Activated CD8-positive, alpha-beta memory T cell treated with anti-CD3 and anti-CD28 coated beads, Interleukin-2, amount 50 U/mL, for 4 hours (primary cell): Measurements from ENCODE around the gene CACNA1E.

Experiments used
- DNase-seq: peaks from one replicate; pipeline ENCODE4 v3.0.0-alpha.2; 2020

The CACNA1E gene

DNA sequence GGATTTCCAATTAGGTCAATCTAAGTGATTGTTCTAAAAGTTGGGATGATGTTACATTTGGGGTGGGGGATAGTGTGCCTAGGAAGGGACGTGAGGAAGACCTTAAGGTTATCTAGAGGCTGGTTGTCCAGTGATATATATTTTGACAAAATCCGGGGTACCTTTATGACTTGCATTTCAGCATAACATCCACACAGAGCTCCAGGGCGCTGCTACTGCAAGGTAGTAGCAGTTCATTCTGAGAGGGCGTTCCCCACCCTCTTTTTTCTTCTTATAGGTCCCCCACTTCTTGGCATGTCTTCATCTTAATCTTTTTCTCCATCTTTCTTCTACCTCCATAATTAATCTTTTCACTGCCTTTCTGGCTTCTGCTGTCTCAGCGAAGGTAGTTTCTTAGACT, 161.9 kb downstream of the CACNA1E start:
- DNase-seq = no peak

DNA sequence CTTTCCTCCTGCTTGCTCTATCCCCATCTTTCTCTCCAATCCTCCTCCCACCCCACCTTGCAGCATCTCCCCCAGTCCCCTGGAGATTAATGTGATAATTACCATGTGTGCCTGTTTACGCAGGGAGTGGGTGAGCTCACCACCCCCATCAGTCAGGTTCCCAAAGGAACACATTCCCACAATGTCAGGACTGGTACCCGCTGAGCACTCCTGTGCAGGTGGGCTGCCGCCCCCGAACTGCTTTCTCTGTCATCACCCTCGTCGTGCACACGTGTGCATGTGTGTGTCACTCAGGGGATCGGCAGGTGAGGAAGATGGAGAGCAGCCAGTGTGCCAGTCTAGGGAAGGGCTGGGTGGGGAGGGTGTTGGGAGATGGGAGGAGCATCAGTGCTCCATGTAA, 163.4 kb downstream of the CACNA1E start:
- no peak for DNase-seq

DNA sequence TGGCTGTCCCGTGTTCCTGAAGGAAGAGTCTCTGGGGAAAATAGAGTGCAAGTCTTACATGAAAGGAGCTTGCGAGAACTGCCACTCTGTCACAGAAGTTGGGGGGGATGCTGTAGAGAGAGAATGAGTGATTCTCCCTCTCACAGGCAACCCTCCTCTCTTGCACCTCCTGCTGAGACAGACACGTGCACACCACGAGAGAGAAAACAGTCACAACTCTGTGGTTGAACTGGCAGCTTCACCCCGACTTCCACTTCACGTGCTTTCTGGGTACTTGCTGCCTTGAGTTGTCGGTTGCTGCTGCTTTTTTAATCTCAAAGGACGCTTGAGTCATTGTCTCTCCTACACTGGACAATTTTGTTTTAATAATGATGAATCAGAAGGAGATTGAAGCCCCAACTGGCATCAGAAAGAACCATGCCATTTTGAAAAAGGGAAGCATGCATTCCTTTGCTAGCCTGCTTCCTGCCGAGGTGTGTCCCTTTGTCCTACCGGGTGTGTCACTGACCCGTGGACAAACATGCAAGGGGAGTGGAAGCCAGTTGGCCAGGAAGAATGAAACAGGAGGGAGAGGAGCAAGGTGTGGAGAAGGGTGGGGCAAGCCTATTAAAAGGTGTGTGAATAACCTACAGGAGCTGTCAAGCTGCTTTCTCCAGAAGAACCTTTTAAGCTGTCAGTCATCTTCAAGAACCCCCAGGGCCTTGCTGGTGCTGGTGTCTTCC, 164.2 kb downstream of the CACNA1E start:
- DNase-seq = no peak

DNA sequence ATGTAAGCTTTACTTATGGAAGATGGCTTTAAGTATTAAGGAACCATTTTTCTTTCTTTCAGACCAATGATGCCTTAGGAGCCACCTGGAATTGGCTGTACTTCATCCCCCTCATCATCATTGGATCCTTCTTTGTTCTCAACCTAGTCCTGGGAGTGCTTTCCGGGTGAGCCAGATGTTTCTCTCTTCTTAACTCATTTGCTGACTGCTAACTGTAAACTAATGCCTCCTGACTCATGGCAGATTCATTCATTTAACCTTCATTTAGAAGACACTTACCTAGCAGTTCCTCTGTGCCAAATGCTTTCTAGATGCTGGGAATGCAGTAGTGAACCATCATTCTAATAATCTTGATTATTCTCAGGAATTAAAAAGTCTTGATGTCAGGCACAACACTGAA, 168.0 kb downstream of the CACNA1E start:
- no peak for DNase-seq

DNA sequence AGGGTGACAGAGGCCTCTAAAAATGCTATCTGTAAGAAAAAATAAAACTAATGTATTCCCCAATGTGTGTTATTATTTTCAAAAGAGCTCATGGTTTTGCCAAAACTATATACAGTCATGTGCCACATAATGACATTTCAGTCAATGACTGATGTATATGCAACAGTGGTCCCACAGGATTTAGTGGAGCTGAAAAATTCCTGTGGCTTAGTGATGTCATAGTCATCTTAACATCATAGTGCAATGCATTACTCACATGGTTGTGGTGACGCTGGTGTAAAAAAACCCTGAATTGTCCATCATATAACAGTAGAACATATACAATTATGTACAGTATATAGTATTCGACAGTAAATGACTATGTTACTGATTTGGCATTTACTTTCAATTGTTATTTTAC, 172.4 kb downstream of the CACNA1E start:
- no peak for DNase-seq

DNA sequence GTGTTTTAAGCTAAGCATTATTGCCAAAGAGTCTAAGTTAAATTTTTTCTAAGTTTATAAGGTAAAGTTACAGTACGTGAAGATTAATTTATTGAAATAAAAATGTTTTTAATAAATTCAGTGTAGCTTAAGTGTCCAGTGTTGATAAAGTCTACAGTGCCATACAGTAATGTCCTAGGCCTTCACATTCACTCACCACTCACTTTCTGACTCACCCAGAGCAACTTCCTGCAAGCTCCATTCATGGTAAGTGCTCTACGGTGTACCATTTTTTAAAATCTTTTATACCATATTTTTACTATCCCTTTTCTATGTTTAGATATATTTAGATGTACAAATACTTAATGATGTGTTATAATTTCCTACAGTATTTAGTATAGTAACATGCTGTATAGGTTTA, 173.2 kb downstream of the CACNA1E start:
- DNase-seq = no peak

DNA sequence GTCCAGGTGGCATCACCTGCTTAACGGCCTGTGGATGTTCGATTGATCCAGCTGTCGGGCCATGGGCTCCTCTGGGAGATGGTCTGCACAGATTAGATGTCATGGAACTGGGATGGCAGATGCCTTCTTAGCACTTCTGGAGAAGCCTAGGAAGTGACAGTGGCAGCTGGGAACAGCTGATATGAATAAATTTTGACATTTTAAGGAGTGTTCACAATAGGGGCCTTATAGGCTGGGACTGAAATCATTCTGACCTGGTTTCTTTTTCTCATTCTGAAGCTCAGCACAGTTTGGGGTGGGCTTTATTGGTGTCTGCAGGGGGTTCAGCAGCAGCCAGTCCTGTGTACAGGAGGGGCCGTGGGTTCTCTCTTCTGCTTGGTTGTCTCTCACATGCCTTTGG, 175.3 kb downstream of the CACNA1E start:
- no peak for DNase-seq

DNA sequence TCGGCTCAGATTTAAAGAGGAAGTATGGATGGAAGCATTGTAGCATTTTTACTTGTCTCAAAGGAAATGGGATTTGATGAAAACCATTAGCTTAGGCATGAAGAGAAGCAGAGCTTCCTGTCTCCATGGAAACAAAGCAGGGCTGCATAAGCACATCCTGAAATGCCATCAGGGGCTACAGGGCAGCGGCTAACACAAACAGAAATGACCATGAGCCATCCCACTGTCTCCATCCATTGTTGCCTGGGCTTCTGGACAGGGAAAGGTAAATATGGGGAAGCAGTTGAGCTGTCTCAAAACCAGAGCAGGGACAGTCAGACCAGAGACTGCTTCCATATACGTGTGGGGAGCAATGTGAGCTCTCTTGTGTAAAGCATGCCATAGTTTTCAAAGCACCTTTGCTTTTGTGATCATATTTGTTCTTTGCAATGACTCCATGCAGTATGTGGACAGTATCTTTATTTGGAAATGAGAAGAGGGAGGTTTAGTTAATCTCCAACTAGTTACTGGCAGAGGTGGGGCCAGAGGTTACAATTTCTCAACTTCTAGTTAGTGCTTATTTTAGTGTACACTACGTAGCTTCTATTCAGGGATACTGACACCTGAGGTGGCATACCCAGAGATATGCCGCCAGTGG, 176.1 kb downstream of the CACNA1E start:
- no peak for DNase-seq

DNA sequence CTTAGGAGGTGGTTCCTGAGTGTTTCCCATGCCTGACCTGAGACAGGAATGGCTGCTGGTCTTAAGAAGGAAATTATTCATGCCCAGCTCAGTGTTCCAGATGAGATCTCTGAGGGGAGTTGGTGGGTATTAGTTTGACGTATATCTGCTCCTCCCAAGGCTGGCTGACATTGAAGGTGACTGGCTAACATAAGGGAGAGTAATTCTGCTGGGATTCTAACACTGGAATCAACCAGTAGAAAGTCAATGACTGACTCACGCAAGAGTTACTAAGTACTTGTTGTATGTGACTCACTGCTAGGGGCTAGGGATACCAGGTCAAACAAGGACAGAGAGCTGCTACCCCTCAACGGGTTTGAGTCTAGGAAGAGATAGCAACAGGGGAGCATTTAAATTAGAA, 177.3 kb downstream of the CACNA1E start:
- no peak for DNase-seq

DNA sequence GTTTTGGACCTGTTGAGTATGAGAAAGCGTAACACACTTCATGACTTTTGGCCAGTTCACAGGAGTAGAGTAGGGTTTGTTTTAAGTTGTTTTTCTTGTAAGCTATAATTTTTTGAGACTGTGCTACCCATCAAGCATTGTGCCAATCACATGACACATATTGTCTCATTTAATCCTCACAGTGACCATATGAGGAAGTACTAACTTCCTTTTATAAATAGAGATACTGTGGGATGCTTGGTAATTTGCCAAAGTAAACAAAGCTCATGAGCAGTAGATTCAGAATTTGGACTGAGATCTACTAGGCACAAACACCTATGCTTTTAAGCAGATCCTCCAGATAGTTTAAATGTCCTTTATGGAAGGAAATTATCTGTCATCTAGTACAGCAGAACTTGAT, 178.3 kb downstream of the CACNA1E start:
- DNase-seq = no peak

DNA sequence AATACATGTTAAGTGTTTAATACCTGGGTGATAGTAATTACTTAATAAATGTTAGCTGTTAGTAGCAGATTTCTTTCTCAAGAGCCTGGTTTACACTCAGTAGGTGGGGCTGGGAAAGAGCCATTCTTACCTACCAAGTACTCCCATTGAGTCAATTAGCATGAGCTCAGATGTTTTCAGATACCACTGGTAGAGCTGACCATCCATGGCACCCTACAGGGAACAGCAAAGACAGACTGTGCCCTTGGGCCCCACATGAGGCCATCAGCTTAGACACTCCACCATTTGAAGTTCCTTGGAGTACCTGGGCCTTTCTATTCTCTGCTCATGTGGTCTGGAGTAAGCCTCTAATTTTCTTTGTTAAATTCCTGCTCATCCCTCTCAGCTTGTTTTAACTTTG, 179.3 kb downstream of the CACNA1E start:
- no peak for DNase-seq

DNA sequence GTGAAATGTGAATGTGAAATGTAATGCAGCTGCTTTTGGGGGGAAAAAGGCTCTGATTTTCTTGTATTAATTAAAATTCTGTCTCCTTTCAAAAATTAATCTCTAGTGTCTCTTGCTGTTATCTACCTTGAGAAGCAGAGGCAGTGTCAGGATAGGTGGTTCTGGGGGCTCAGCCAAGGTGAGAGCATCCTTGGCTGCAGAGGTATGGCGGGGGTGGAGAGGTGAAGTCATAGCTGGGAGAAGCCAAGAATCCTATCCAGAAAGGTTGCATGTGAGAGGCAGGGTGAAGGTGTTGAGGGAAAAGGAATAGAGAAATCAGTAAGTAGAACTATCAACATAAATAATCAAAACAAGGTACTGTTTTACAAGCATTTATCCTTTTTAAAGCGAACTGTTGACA, 181.2 kb downstream of the CACNA1E start:
- no peak for DNase-seq

DNA sequence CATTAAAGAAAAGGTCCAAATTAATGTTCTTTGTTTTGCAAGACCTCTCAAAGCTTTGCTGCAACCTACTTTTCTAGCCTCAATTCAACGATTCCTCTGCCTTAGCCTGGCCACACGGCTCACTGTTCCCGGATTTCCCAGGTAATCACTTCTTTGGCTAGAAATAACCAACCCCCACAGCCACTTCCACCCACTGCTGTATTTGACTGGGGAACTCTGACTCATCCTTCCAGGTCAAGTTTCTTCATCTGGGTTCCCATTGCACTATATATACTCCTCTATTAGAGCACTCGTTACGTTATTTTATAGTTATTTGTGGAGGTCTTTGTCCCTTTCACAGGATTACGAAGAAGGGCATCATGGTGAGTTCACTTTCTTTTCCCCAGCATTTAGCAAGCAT, 185.9 kb downstream of the CACNA1E start:
- no peak for DNase-seq

DNA sequence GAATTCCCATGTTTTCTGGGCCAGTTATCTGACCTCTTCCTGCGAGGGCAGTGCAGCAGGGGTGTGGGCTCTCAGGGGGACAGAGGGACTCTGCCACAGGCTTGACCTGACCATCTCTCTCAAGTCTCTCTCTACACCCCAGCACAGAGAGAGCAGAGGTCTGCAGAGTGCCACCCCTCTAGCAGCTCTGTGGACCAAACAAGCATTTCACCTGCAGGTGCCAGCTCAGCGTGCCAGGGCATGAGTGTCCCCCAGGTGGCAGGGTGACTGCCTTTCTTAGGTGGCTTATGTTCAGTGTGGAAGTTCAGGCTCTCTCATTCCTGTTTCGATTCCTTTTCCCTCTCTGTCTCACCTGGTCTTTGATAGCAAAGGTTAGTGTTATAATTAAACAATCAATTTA, 191.3 kb downstream of the CACNA1E start:
- DNase-seq = no peak

DNA sequence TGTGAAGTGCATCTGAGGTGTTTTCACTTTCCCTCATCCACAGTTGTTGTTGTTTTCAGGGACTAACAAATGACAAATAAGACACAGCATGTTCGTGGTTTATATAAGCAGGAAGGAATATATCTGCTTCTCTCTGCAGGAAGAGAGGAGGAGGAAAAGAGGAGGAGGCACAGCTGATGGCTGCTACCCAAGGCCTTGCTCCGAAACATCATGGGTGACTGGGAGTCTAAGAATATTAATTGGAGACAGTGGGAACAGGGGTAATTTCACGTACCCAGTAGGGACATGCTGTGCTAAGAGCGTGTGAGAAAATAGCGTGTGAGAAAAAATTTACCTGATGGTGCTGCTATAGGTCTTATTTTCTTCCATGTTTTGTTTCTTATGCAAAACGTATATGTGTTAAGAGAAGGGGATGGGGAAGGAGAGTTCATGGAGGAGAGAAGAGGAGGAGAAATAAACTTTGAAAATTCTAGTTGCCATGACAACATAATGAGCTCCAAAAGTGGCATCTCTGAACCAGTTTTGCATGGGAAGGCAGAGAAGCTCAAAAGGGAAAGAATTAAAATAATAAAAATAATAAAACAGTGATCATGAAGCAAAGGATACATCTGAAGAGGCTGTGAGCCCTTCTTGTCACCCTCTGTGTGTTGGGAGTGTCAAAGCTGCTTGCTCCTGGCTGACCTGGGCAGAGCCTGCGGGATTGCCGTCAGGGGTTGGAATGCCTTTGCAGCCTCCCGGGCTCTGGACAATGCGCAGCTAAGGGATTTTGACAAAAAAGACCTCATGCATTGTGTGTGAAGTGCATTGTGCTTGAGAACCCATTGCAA, 192.0 kb downstream of the CACNA1E start:
- no peak for DNase-seq

DNA sequence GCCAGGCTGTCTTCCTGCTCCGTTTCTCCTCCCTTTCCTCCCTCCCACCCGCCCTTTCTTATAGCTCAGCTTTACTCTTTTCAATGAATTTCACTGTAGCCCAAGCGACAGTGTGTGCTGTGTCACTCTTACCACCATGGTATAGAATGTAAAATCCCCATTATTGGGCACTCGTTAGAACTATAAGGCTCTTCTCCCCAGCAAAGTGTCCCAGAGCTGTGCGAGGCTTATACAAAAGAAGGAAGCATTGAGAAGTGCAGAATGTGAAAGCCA, 192.5 kb downstream of the CACNA1E start:
- no peak for DNase-seq

DNA sequence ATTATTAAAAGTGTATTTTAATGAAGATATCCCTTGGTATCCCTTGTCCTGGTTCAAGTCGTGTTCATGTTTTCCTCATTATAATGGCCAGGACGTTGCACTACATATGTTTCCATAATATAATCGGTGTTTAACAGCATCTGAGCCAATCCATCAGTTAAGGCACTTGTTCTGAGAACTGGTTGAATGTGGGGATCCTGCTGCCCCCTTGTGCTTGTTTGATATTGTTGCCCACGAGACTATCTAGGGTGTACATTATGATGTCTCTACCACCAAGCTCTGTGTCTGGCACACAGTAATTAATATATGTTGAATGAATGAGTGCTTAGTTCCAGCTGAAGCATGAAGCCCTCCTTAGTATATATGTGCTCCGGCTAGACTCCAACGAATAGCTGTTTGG, 193.0 kb downstream of the CACNA1E start:
- no peak for DNase-seq

DNA sequence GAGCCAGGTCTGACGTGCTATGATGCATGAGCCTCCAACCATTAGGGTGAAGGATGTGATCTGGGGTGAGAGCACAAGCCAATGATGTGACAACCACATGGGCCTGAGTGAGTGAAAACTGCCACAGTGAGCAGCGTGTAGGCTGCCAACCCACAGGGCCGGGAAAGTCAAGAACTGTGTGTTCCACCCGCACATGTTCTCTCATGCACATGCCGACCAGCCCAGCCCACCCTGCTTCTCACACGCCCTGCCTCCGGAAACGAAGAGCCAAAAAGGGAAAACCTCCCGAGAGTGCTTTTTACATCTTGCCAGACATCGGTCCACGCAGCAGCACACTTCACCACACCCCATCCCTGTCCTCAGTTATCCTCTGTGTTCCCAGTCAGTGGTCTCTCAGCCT, 197.0 kb downstream of the CACNA1E start:
- DNase-seq = no peak

DNA sequence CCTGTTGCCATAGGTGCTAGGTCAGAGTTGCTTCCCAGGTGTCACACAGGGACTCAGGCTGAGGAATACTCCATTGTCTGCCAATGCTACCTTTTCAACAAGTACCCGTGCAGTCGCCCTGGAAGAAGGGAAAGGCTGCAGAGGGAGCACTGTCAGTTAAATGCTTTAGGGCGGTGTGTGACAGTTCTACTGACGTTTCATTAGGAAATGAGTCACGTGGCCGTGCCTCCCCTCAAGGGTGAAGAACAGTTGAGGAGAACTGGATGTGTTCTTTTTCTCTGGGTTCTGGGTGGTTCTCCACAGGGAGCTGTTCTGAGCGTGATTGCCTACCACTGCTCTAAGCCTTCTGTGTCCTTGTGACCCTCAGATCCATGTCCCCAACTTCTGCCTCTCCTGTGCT, 197.6 kb downstream of the CACNA1E start:
- no peak for DNase-seq

DNA sequence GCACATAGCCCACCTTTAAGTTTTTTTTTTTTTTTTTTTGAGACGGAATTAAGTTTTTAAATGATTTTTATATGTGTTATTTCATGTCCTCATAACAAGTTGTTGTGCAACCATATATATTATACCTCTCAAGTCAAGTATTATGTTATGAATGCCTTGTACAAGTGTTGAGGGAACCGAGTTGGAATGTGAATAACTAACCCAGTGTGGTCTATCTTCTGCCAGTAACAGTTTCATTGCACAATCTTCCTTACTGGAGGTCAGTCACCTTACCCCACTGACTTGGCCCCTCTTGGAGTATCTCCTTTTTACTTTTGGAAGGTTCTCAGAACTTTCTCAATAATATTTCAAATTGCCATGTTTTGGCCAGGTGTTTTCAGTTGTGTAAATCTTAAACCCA, 201.9 kb downstream of the CACNA1E start:
- DNase-seq = no peak

DNA sequence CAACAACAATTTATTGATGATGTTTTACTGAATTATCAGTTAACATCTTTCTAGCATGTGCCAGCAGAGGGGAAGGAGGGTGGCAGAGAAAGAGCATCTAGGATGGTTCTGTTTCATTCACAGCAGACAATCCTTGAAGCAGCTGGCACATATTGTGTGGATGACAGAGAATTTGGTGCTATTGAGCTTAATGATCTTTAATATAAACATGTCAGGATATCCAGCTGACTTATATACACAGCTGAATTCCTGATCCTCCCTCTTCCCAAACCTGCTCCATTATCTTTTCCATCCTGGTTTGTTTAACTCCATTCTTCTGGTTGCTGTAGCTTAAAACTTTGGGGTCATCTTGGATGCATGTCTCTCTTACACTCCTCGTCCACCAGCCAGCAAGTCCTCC, 218.6 kb downstream of the CACNA1E start:
- DNase-seq = no peak

DNA sequence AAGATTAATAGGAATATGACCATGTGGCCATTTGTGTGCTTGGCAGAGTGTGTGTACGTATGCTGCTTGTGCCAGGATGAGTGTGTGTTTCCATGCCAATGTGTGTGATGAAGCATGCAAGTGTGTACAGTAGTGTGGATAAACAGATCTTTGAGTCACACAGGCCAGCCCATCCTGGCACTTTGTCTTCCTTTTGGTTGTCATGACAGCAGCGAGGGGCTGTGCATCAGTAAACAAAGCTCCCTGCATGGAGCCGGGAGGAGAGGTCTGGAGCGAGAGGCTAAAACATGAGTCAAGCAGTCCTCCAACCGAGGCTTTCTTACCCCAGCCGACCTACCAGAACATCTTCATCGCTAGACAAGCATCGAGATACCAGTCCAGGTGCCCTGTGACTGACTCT, 221.2 kb downstream of the CACNA1E start:
- no peak for DNase-seq

DNA sequence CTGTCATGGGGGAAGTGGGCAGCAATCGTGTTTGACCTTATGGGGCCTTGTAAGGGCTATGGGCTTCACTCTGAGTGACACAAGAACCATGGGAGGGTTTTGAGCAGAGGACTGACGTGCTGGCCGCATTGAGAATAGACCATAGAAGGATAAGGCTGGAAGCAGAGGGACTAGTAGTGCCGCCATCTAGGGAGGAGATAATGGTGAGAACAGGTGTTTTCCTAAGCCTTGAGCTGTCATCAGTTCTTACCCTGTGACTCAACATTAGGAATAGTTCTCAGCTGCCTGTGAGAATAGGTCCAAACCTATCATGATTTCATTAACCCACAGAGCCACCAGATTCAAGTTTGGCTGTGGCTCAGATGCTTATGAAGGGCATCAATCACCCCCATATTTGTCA, 228.5 kb downstream of the CACNA1E start:
- DNase-seq = no peak

DNA sequence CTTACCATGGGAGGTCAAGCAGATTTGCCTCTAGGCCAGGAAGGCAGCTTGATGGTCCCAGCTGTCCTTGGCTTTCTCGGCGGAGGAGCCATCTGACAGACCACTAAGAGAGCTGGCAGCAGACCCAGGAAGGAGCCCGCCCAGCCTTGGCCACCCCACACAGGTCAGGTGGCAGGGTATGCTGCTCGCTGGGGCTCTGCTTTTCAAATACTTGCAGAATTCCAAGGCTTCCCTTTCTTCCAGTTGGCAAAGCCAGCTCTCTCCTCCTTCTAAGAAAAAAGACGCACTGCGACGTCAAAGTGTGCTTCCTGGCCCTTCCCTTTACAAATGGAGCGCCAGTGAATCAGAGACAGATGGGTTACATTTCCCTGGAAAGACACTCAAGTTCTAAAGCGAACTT, 229.4 kb downstream of the CACNA1E start:
- DNase-seq = no peak

DNA sequence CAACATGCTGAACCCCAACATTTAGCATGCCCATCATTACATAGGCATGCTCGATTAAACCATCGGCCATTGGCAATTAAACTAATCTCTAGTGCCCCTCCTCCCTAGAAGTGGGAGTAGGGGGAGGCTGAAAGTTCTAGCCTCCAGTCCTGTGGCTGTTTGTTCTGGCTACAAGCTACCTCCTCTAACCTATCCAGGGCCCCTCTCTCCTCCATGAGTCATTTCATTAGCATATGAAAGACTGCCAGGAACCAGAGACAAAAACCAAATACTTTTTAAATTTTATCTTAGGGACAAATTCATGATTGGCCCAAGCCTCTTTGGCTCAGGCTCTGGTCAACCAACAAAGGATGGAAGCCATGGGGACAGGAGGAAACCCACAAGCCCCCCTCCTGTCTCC, 231.1 kb downstream of the CACNA1E start:
- DNase-seq = no peak
